ENCODE measurements around the gene TAOK1.

DNA sequence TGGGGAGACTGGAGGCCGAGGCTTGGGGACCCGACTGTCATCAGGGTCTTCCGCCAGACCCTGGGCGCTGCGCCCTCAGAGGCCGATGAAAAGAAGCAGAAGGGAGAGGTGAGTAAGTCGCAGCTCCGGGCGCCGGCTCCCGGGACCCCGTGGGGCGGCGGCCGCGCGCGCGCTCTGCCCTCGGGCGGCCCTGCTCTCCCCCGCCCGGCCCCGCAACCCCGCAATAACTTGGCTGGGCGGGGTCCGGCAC lies 177.1 kb downstream of the TAOK1 start:
- TF ChIP-seq SMAD3 (CRISPR knock-in tag; IDR thresholded peaks at IDR 0.05; ENCODE audit: borderline replicate concordance) (no peak), JAZF1 (CRISPR knock-in tag; IDR thresholded peaks at IDR 0.05) (no peak), NR3C1 (CRISPR knock-in tag; conservative IDR thresholded peaks at IDR 0.05; ENCODE audit: low read depth) (no peak), FOXJ3 (CRISPR knock-in tag; IDR thresholded peaks at IDR 0.05; ENCODE audit: borderline replicate concordance) (no peak), FOXK1 (CRISPR knock-in tag; IDR thresholded peaks at IDR 0.05) (no peak), ZNF317 (CRISPR knock-in tag; IDR thresholded peaks at IDR 0.05; ENCODE audit: borderline replicate concordance, low read depth) (no peak), RELA (CRISPR knock-in tag; IDR thresholded peaks at IDR 0.05; ENCODE audit: borderline replicate concordance) (no peak)
- TF ChIP-seq, protein P1, sequence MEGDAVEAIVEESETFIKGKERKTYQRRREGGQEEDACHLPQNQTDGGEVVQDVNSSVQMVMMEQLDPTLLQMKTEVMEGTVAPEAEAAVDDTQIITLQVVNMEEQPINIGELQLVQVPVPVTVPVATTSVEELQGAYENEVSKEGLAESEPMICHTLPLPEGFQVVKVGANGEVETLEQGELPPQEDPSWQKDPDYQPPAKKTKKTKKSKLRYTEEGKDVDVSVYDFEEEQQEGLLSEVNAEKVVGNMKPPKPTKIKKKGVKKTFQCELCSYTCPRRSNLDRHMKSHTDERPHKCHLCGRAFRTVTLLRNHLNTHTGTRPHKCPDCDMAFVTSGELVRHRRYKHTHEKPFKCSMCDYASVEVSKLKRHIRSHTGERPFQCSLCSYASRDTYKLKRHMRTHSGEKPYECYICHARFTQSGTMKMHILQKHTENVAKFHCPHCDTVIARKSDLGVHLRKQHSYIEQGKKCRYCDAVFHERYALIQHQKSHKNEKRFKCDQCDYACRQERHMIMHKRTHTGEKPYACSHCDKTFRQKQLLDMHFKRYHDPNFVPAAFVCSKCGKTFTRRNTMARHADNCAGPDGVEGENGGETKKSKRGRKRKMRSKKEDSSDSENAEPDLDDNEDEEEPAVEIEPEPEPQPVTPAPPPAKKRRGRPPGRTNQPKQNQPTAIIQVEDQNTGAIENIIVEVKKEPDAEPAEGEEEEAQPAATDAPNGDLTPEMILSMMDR (IDR thresholded peaks at IDR 0.05), result no peak
- TF ChIP-seq, protein P2, sequence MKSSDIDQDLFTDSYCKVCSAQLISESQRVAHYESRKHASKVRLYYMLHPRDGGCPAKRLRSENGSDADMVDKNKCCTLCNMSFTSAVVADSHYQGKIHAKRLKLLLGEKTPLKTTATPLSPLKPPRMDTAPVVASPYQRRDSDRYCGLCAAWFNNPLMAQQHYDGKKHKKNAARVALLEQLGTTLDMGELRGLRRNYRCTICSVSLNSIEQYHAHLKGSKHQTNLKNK (CRISPR knock-in tag; IDR thresholded peaks at IDR 0.05), result no peak
- TF ChIP-seq, protein P3, sequence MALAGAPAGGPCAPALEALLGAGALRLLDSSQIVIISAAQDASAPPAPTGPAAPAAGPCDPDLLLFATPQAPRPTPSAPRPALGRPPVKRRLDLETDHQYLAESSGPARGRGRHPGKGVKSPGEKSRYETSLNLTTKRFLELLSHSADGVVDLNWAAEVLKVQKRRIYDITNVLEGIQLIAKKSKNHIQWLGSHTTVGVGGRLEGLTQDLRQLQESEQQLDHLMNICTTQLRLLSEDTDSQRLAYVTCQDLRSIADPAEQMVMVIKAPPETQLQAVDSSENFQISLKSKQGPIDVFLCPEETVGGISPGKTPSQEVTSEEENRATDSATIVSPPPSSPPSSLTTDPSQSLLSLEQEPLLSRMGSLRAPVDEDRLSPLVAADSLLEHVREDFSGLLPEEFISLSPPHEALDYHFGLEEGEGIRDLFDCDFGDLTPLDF (CRISPR knock-in tag; IDR thresholded peaks at IDR 0.05), result no peak
- TF ChIP-seq, protein P4, sequence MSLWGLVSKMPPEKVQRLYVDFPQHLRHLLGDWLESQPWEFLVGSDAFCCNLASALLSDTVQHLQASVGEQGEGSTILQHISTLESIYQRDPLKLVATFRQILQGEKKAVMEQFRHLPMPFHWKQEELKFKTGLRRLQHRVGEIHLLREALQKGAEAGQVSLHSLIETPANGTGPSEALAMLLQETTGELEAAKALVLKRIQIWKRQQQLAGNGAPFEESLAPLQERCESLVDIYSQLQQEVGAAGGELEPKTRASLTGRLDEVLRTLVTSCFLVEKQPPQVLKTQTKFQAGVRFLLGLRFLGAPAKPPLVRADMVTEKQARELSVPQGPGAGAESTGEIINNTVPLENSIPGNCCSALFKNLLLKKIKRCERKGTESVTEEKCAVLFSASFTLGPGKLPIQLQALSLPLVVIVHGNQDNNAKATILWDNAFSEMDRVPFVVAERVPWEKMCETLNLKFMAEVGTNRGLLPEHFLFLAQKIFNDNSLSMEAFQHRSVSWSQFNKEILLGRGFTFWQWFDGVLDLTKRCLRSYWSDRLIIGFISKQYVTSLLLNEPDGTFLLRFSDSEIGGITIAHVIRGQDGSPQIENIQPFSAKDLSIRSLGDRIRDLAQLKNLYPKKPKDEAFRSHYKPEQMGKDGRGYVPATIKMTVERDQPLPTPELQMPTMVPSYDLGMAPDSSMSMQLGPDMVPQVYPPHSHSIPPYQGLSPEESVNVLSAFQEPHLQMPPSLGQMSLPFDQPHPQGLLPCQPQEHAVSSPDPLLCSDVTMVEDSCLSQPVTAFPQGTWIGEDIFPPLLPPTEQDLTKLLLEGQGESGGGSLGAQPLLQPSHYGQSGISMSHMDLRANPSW (CRISPR knock-in tag; conservative IDR thresholded peaks at IDR 0.05; ENCODE audit: low read depth), result no peak
